GM19397 (cell line): ENCODE data around the gene SORCS2.

Experiments used
- ATAC-seq: cut with Tn5 transposase; IDR thresholded peaks from one replicate; pipeline ENCODE4 v1.9.1; 2021; ENCODE audit warnings: mild to moderate bottlenecking, moderate library complexity; ENCODE audit not compliant: unreplicated experiment

Gene SORCS2

DNA sequence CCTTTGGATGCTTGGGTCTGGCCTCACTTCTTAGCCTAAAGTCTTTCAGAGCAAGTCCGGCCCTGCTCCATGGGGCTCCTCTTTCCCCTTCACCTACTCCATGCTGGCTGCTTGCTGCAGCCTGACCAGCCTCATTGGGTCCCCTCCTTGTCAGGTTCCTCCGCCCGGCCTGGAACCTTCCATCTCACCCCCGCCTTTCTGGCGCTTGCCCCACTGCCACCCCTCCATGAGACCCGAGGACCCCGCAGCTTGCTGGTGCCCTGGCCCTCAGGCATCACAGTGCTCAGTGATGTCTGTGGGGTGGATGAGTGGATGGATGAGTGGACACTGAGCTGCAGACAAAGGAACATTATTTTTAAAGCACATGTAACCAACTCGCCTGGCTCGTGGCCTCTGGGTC is 24.7 kb downstream of the SORCS2 start:
- ATAC-seq, result no peak

DNA sequence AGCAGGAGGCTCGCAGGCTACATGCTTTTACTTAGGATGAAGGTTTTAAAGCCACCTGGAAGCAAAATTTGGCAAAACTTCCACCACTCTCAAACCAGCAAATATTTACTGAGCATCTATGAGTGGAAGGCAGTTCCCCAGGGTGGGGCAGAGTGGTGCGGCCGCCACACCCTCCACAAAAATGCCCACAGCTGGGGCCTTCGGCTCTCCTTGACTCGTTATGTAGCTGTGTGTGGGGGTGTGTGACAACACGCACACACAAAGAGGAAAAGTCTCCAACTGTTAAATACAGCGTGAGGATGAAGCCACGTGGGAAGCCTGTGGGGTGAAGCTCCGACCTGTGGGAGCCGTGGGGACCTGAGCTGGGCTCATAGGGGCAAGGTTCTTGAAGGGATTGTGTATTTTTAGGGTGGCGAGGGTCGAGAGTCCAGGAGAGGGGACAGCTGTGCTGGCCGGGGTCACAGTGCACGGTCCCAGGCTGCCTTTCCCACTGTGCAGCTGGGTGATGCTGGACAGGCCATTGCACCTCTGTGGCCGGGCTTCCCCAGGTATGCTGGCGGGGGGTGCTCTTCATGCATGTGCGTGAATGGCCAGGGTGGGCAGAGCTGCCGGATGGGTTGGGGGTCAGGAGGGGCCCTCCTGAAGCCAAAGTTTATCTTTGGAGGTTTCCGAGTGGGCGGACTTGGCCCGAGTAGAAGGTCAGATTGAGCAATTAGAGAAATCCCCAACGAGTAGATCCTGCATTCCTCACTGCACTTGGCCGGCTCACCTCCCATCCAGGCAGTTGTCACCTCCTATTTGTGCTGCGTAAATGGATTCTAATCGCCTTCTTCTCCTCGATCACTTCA is 25.4 kb downstream of the SORCS2 start:
- no peak for ATAC-seq

DNA sequence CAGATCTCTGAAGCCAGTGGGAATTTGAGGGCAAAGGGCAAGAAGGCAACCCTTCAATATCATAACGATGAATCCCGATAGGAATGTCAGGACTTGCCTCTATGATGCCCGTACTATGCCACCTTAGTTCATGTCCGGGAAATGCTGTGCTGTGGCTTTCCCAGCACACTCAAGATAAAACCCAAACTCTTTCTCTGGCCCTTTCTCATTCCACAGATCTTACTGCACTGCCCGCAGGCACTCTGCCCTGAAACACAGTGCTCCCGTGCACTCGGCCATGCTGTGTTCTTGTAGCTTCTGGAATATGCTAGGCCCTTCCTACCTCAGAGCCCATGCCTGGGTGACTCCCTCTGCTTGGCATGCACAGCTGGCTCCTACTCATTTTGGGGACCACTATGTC is 26.3 kb downstream of the SORCS2 start:
- no peak for ATAC-seq

DNA sequence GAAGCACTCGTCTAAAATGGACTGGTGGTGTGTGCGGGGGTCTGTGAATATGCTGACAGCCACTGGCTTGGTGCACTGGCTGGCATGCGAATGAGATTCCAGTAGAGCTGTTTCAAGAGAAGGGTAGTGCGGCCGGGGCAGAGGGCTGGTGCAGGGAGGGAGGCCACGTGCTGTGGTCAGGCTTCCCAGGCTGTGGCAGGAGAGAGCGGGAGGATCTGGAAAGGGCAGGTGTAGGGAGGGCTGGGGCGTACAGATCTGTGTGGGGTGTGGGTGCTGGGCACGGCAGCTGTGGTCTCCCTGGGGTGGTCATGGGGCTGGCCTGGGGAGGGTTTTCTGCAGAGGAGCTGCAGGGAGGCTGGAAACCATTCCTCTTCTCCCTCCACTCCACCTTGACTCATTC is 30.2 kb downstream of the SORCS2 start:
- ATAC-seq, result no peak

DNA sequence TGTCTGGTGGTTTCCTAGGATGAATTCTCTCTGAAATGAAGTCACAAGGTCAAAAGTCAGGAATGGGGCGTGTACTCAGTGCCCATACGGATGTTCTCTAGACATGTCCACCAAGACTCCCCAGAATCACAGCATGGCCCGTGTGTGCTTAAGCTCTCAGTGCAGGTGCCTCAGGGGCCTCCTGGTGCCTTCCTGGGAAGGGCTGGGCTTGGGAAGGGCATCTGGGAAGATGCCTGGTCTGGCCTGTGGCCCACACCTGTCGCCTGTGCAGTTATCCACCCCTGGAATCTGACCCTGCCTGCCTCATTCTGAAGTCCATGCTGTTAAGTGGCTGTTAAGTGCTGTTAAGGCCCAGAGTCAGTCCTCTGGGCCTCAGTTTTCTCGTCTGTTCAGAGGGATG is 31.2 kb downstream of the SORCS2 start:
- no peak for ATAC-seq

DNA sequence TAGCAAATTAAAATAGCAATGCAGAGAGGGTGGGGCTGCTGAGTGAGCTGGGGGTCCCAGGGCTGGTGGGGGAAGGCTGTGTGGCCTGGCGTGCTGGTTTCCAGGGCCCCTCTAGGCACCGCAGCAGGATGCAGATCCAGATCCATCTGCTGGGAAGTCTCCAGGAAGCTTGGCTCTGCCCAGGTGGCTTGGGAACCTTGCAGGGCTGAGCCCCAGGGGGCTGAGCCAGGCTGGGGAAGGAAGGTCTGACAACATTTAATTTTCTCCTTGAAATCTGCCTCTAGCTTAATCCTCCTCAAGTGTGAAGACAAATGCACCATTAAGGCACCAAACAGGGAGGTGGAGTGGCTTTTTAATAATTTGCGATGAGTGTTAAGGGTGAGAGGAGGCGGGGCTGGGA is 31.7 kb downstream of the SORCS2 start:
- ATAC-seq, result no peak

DNA sequence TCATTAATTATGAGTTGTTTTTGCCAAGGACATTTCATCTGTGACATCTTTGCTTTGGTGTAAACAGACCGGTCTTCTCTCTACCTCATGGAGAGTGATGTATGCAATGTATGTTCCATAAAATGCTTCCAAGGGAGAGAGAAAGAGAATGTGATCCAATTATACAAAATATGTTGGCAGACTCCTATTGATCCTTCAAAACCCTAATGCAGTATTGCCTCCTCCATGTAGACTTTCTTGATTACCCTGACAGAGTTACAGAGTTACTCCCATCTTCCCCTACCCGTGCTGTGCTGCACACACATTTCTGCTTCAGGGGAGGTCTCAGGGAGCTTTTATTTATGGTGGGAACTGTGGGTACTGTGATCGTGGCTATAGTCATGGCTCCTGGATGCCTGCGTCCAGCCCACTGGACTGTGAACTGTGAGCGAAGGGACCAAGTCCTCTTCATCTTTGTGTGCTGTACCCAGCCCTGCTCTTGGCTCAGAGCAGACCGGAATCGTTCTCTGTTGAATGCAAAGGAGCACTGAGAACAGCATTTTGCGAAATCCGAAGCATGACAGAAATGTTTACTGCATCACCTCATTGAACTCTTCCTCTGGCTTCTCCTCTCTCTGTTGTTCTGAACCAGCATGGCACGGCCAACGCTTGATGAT is 32.7 kb downstream of the SORCS2 start:
- ATAC-seq, result no peak

DNA sequence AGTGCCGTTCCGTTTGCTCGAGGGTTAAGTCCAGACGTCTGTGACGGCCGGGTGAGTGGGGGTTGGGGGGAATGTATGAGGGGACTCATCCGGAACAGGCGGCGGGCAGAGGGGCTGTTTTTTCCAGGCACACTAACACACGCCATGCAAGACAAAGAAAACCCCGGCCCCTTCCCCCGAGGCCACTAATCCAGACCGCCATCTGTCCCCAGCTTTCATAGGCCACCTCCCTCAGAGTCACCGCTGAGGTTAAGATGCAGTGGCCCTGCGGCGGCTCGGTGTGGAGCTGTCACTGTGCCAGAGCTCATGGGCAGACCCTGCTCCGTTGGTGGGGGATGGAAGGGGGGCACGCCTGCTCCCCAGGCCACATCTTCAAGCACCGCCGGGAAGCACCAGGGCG is 34.1 kb downstream of the SORCS2 start:
- ATAC-seq, result no peak

DNA sequence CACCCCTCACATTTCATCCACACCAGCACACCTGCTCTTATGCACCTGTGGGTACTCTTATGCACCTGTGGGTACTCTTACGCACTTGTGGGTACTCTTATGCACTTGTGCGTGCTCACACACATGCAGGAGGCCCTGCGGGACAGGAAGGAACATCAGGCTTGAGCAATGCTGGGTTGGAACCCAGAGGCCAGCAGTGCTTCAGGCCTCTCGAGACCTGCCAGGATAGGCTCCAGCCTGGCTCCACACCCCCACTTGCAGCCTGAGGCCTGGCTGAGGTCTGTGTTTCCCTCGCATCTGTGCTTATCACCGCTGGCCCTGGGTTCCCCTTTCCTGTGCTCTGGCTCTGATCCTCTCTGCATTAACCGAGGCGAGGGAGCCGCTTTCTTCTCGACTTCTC is 34.7 kb downstream of the SORCS2 start:
- ATAC-seq, result no peak

DNA sequence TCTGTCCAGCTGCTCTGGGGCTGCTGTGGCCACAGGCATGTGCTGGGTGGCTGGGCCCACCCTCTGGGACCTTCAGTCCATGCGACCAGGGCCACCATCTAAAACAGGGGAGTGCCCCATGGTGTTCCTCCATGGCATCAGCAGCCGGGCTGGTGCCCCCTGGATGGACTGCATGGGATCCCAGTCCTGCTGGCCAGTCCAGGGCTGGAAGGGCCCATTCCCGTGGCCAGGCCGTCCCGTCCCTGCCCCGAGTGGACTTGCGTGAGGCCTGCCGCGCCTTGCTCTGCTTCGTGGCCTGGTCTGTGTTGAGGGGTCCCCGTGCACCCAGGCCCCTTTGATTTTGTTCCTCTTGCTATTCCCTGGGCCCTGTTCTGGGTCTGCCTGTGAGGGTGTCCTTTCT is 36.4 kb downstream of the SORCS2 start:
- ATAC-seq, result no peak

DNA sequence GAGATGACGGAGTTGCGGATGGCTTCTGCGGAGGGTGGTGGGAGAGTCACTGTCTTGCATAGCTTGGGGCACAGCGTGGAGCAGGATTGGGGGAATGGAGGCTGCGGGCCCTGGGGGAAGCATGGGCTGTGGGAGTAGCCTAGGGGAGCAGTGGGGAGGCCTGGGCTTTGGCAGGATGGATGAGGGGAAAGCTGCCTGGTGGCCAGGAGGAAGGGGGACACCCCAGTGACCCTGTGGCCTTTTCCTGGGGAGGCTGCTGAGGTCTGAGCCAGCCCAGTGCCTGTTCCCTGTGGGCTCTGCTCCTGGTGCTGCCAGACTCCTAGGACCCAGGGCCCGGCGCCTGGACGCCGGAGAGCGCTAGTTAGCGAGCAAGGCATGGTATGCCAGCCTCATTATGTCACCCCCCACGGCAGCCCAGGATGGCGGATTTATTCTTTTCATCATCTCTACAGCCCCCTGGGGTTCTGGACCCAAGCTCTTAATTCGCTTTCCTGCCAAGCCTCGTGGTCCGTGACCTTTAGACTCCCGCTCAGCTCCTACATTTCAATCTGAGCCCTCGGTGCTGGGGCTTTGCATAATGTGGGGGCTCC is 39.8 kb downstream of the SORCS2 start:
- ATAC-seq, result no peak

DNA sequence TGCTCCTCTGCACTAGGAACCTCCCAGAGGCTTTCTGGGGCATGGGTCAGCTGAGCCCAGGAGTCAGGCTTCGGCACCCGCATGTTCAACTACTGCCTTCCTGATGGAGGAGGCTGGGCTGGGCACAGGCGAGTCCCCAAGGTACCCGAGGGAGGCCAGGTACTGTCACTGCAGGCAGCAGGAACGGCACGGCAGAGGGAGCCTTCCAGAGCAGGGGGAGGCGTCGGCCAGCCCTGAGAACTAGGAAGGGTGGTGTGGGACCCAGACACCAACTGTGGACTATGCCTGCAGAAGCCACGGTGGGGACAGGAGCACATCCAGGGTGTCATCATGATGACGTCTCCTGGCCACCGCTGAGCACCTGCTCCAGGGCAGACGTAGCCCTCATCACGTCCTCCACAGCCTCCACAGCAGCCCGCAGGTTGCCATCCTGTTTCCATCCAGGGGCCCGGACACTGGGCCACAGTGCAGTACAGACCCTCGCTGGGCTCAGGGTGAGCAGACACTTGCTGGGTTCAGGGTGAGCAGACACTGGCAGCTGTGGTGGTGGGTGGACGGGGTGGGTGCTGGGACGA is 40.8 kb downstream of the SORCS2 start:
- no peak for ATAC-seq

DNA sequence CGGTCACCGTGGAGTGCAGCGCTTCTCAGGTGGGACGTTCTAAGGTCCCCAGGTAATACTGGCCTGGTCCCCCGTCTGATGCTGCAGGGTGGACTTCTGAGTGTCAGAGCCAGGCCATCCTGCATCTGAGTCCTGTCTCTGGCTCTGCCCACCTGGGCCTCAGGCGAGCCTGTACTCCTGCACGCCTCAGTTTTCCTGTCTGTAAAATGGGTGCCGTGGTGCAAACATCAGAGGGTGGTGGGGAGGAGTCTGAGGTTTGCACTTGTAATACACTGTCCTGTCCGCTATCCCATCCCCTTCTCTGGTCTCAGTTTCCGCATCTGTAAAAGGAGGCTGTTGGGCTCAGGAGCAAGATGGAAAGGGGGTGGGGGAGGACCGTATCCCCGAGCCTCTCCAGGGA is 41.3 kb downstream of the SORCS2 start:
- ATAC-seq, result no peak

DNA sequence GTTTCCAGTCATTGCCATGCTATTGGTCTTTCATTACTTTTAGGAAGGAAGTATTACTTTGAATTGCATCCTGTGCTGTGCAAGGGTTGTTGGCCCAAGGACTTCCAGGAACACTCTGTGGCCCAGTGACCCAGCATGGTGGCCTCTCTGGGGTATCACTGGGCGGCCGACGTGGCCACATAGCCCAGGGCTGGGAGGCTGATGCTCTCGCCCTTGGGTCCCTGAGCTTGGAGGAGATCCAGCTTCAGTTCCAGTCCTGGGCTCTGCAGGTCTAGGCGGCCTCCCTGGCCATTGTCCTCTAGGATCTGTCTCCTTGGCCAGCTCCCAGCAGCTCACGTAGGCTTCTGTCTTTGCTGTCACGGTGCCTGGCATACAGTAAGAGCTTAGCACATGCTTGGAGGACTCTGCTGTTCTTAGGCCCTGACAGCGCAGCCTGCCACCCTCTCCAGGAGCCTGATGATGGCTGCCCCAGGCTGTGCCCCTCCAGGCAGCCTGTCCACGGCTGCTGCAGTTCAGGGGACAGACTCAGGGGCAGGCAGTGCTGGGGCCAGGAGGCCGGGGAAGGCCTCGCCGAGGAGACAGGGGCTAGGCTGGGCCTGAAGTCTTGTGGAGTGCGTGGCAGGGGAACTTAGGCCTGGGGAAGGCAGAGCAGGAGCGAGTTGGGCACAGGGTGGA is 42.2 kb downstream of the SORCS2 start:
- no peak for ATAC-seq

DNA sequence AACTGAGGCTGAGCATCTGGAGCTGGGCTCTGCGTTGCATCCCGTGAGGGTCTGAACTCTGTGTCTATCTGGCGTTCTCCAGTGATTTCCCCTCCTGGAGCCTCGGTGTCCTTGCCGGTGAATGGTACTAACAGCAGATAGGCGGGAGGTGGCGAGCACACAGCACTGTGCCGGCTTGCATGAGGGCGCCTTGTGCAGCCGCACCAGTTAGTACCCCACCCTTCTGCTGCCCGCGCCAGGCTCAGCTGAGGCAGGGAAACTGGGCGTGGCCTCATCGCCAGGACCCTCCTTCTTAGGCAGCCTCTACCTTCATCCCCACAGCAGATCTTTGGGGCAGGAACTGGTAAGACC is 42.7 kb downstream of the SORCS2 start:
- ATAC-seq, result no peak

DNA sequence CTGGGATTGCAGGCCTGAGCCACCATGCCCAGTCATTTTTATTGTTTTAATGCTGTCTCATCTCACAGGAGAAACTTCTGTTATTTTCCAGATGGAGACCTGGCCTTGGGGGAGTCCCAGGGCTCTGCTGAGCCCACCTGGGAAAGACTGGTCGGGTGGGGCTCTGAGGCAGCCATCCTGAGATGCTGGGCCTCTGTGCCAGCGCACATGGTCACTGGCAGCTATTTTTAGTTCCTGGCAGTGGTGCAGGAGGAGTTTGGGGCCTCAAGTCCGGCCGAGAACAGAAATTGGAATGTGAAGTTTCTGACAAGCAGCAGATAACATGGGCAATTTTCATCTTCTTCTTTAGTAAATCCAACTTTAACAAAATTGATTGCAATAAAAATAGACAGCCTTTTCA is 44.5 kb downstream of the SORCS2 start:
- no peak for ATAC-seq

DNA sequence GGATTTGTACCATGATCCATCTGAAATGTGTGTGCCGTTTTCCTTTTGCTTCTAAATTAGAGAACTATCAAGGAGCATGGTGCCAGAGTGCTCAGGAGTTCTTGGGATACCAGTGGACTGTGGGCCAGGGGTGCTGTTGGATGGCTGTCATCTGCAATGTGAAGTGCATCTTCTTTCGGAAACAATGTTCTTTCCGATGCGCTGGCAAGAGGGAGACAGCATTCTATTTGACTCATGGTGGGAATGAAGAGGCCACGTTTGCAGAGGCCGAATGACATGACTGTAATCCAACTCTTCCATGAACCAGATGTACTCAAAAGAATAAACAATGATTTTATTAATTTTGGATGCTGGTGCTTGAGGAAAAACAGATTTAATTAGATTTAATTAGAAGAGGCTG is 45.5 kb downstream of the SORCS2 start:
- no peak for ATAC-seq

DNA sequence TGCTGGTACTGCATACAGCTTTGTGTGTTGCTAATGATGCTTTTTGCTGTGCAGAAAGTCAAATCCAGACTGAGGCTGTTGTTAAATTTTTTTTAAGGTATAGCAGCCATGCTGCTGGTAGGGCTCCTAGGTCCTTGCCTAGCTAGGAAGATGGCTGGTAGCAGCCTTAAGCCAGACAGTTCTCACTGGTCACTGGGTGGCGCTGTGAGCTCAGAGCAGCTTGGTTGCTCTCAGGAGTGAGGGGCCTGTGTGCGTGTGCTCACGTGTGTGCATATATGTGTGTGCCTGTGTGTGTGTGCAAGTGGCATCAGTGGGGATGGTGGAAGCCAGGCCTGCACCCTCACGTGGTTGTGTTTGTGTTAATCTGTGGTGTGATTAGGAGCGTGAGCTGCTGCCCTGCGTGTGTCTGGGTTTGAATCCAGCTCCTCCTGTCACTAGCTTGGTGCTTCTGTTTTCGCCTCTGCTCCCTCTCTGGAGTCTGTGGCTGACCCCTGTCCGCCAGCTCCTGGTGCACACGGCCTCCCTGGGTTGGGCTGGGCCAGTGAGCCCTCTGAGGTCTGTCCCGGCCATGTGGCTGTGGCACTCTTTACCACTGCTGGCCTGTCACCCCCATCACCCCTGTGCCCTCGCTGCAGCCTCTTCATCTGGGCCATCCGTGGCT is 46.1 kb downstream of the SORCS2 start:
- ATAC-seq, result no peak

DNA sequence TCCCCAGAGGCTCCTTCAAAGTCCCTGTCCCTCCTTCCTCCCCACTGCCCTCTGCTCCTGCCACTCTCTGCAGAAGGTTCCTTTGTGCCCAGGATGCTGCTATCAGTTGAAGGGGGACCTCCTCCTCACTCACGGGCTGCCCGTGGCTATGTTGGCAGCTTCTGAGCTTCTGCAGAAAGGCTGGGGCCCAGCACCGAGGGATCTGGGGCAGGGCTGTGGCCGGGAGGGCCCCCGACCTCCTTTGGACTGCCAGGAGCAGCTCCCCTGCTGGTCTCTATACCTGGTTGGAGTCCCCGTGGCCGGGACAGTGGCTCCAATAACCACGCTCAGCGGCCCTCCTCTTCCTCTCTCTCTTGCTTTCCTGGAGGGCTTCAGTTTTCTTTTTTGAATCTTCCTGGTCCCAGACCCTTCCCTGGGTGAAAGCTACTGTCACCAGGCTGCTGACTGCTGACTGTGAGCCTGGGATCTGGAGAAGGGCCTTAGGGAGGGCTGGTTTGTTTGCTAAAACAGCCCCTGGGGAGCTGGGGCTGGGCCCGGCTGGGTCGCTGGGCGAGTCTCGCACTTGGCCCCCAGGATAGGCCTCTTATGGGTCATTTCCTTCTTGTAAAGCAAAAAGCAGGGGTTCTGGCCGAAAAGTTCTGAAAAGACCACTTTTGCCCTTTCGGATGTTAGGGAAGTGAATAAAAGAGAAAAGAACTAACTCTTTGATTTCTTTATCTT is 46.9 kb downstream of the SORCS2 start:
- ATAC-seq, result no peak

DNA sequence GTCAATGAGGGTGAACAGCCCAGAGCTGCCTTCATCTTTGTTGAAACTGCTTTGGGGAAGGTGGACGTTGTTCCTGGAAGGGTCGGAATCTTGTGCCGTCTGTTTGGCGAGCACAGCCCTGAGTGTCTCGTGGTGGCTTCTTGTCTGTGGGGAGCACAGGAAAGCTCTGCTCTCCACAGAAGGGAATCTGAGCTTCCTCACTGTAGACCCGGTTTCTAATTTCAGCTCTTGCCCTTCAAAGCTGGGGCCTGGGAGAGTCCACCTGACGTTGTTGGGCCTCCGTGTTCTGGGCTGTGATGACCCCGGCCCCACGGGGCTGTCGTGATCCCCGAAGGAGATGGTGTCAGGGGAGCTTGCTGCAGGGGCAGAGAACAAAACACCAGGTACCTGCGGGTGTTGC is 47.5 kb downstream of the SORCS2 start:
- no peak for ATAC-seq
